GM12801 (cell line): ENCODE data around the gene IL13RA2.

Source experiments
- CTCF ChIP-seq: IDR thresholded peaks from one replicate; pipeline ENCODE4 v1.5.1; 2011; ENCODE audit warnings: control low read depth; ENCODE audit not compliant: insufficient read length; ENCODE audit errors: extremely low read depth

The IL13RA2 gene

GRCh38 chrX:115029440-115029839 lies 12.0 kb upstream of the IL13RA2 start:
- TF ChIP-seq CTCF, result no peak

- no peak for TF ChIP-seq CTCF
These were observed 6.4 kb upstream of the IL13RA2 start for GRCh38 chrX:115023811-115024210.

GRCh38 chrX:115023139-115023538 lies 5.7 kb upstream of the IL13RA2 start:
- TF ChIP-seq CTCF, result no peak

- TF ChIP-seq CTCF, result no peak
These were observed 3.7 kb upstream of the IL13RA2 start for GRCh38 chrX:115021121-115021520.

- TF ChIP-seq CTCF, result no peak
These were observed 1.5 kb upstream of the IL13RA2 start for GRCh38 chrX:115018944-115019343.

- TF ChIP-seq CTCF, result no peak
These were observed 728 bp upstream of the IL13RA2 start for GRCh38 chrX:115018040-115018647.

GRCh38 chrX:115013705-115014104 lies 3.7 kb downstream of the IL13RA2 start:
- no peak for TF ChIP-seq CTCF
